ENCODE results near the gene WWTR1.

The WWTR1 gene

GRCh38 chr3:149494022-149494758 lies 163.6 kb downstream of the WWTR1 start:
- FAIRE-seq: peak; percentile 75

- no peak for FAIRE-seq
Measured at GRCh38 chr3:149493315-149494021, 164.4 kb downstream of the WWTR1 start.

GRCh38 chr3:149490260-149490971 lies 167.4 kb downstream of the WWTR1 start:
- no peak for FAIRE-seq

GRCh38 chr3:149489060-149489690 lies 168.7 kb downstream of the WWTR1 start:
- FAIRE-seq: no peak

GRCh38 chr3:149487598-149488197 lies 170.1 kb downstream of the WWTR1 start:
- FAIRE-seq: no peak

- no peak for FAIRE-seq
Measured at GRCh38 chr3:149486726-149487125, 171.1 kb downstream of the WWTR1 start.

- no peak for FAIRE-seq
Measured at GRCh38 chr3:149481491-149481890, 176.3 kb downstream of the WWTR1 start.

GRCh38 chr3:149481056-149481455 lies 176.8 kb downstream of the WWTR1 start:
- no peak for FAIRE-seq

GRCh38 chr3:149480326-149481017 lies 177.4 kb downstream of the WWTR1 start:
- FAIRE-seq: peak; percentile 86

GRCh38 chr3:149479621-149480325 lies 178.1 kb downstream of the WWTR1 start:
- no peak for FAIRE-seq

- FAIRE-seq: no peak
Measured at GRCh38 chr3:149476225-149476624, 181.6 kb downstream of the WWTR1 start.

- no peak for FAIRE-seq
Measured at GRCh38 chr3:149475451-149476060, 182.3 kb downstream of the WWTR1 start.

GRCh38 chr3:149474250-149474817 lies 183.5 kb downstream of the WWTR1 start, which contains the start of gene TM4SF4:
TM4SF4 (plus strand) TSS chr3:149474697; CDS start chr3:149474878, 181 bp downstream.
- FAIRE-seq: no peak

GRCh38 chr3:149473357-149474249 lies 184.2 kb downstream of the WWTR1 start:
- FAIRE-seq: no peak

- no peak for FAIRE-seq
Measured at GRCh38 chr3:149472030-149472797, 185.6 kb downstream of the WWTR1 start.

GRCh38 chr3:149470381-149470780 lies 187.4 kb downstream of the WWTR1 start:
- FAIRE-seq: no peak

- no peak for FAIRE-seq
Measured at GRCh38 chr3:149468504-149469212, 189.2 kb downstream of the WWTR1 start.

Measured in TTC549 (cell line).